ENCODE measurements around the gene NOM1.

Gene NOM1

DNA sequence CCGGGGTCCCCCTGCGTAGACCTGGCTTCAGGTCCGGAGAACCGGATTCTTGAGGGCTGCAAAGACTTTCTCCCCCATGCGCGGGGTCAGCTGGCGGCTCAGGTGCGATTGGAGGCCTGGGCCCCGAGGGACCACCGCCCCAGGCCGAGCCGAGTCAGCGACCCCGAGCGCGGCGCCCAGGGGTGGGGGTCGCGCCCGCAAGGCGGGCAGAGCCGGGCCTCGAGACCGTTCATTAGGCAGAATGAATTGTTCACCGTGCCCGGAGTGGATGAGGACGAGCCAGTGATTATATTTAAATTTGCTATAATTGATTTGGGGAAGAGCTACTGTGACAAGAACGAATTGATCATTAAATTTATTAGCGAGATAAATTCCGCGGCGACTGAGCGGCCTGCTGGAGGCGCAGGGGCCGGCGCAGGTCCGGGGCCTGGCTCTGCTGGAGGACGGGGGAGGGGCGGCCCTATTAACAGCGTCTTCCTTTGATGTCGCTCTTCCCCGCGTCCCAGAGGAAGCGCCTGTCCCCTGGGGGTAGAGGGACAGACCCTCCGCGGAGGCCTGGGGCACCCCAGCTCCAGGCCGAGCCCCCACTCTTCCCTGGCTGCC lies 53.4 kb downstream of the NOM1 start:
- DNase-seq (ENCODE audit: low read depth), result no peak
- TF ChIP-seq, protein P1, sequence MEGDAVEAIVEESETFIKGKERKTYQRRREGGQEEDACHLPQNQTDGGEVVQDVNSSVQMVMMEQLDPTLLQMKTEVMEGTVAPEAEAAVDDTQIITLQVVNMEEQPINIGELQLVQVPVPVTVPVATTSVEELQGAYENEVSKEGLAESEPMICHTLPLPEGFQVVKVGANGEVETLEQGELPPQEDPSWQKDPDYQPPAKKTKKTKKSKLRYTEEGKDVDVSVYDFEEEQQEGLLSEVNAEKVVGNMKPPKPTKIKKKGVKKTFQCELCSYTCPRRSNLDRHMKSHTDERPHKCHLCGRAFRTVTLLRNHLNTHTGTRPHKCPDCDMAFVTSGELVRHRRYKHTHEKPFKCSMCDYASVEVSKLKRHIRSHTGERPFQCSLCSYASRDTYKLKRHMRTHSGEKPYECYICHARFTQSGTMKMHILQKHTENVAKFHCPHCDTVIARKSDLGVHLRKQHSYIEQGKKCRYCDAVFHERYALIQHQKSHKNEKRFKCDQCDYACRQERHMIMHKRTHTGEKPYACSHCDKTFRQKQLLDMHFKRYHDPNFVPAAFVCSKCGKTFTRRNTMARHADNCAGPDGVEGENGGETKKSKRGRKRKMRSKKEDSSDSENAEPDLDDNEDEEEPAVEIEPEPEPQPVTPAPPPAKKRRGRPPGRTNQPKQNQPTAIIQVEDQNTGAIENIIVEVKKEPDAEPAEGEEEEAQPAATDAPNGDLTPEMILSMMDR (IDR thresholded peaks at IDR 0.05; ENCODE audit: low read depth, low read length), result no peak
- TF ChIP-seq, protein P2, sequence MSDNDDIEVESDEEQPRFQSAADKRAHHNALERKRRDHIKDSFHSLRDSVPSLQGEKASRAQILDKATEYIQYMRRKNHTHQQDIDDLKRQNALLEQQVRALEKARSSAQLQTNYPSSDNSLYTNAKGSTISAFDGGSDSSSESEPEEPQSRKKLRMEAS (IDR thresholded peaks at IDR 0.05; ENCODE audit: low read depth, low read length), result no peak
- TF ChIP-seq MYC (IDR thresholded peaks at IDR 0.05; ENCODE audit: low read depth, low read length), result no peak
- no peak for TF ChIP-seq POLR2A (IDR thresholded peaks at IDR 0.05; ENCODE audit: extremely low read depth, insufficient read length)
- no peak overlapping the region for H3K4me3 ChIP-seq (ENCODE audit: low read depth, low read length)

DNA sequence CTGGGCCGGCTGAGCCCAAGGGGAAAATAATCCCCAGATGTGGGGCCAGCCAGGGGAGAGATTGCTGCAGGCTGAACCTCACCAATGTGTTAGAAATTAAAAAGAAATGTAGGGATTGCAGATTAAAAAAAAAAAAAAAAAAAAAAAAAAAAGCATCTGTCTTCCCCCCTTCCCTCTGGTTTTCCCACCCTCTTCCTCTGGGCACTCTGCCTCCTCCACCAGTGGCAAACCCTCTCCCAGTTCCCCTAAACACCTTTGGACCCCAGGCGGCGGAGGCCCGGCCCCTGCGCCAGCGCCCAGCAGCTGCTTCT lies 53.9 kb downstream of the NOM1 start:
- TF ChIP-seq, protein P1 (IDR thresholded peaks at IDR 0.05; ENCODE audit: low read depth, low read length), result no peak
- TF ChIP-seq POLR2A (IDR thresholded peaks at IDR 0.05; ENCODE audit: extremely low read depth, insufficient read length) (no peak), MYC (IDR thresholded peaks at IDR 0.05; ENCODE audit: low read depth, low read length) (no peak)
- TF ChIP-seq, protein P2 (IDR thresholded peaks at IDR 0.05; ENCODE audit: low read depth, low read length), result no peak
- no peak overlapping the region for H3K4me3 ChIP-seq (ENCODE audit: low read depth, low read length)
- no peak for DNase-seq (ENCODE audit: low read depth)

DNA sequence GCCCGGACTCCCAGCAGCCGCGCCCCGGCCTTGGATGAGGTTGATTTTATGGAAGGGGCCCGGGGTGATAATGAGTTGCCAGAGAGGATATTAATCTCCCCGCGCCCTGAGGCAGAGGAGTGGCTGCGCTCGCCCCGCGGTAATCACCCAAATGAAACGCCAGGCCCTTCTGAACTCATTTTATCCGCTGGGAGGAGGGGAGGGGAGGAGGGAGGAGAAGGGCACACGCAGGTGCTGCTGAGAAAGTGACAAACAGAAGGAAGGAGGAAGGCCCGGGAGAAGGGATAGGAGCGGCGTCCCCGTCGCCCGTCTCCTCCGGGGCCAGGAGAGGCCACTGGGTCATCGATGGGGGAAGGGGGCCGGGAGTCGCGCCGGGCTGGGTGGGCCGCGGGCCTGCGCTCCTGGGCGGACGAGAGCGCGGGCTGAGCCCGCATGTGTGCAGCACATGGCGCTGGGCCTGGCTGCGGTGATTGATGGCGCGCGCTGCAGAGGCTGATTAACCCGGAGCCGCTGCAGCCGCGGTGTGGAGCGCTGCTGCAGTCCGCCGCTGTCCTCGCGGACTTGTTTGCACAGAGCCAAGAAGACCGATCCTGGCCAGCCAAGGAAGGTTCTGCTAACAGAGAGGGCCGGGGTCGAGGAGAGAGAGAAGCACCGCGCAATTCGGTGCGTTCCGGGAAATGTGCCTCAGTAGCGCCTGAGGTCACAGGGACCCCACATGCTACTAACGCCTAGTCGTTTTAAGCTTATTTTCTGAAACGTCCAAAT lies 54.4 kb downstream of the NOM1 start:
- DNase-seq (ENCODE audit: low read depth), result no peak
- no peak overlapping the region for H3K4me3 ChIP-seq (ENCODE audit: low read depth, low read length)

DNA sequence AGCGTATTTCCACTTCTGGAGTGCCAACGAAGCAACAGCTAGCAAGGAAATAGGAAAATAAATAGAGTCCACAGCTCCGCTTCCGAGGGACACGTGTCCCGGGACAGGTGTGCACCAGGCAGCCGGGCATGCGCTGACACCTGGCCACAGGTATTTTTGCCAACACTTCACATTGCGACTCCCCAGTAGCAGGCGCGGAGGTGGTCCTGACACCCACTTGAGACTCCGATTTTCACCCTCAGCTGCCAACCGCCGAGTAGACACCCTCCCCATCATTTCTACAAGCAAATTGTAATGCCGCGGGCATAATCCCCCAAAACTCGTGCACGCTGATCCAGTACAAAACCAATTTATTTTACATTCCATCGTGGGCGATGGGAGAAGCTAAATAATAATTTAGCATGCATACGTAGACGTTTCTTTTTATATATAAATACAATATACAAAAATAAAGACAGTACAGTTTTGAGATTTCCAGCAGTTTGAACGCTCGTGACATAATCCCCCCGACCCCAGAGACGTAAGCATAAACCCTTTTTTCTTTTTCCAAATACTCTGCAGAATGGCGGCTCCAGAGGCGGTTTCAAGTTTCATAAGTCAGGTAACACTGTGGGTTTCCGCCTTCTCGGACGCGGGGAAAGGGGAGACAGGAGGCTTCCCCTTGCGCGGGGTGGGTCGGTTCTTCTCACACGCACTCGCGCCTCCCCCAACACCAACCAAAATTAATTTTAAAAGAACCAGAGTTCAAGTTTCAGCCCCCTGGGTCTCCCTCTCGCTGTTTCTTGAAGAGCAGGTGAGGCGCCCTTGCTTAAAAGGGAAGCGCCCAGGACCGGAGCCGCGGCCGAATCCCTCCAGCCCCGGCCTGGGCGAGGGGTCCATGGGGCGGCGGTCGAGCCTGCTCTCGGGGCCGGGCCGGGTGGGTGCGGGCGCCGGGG lies 55.3 kb downstream of the NOM1 start:
- no peak overlapping the region for H3K4me3 ChIP-seq (ENCODE audit: low read depth, low read length)
- no peak for TF ChIP-seq MYC (IDR thresholded peaks at IDR 0.05; ENCODE audit: low read depth, low read length)
- TF ChIP-seq, protein P2 (IDR thresholded peaks at IDR 0.05; ENCODE audit: low read depth, low read length), result no peak
- TF ChIP-seq, protein P1 (IDR thresholded peaks at IDR 0.05; ENCODE audit: low read depth, low read length), result no peak
- TF ChIP-seq POLR2A (IDR thresholded peaks at IDR 0.05; ENCODE audit: extremely low read depth, insufficient read length), result no peak
- no peak for DNase-seq (ENCODE audit: low read depth)

More for the DNA sequence above, 54.4 kb downstream of the NOM1 start:
- TF ChIP-seq POLR2A (IDR thresholded peaks at IDR 0.05; ENCODE audit: extremely low read depth, insufficient read length) (no peak), MYC (IDR thresholded peaks at IDR 0.05; ENCODE audit: low read depth, low read length) (no peak)
- TF ChIP-seq, protein P2 (IDR thresholded peaks at IDR 0.05; ENCODE audit: low read depth, low read length), result no peak
- TF ChIP-seq, protein P1 (IDR thresholded peaks at IDR 0.05; ENCODE audit: low read depth, low read length), result no peak

DNA sequence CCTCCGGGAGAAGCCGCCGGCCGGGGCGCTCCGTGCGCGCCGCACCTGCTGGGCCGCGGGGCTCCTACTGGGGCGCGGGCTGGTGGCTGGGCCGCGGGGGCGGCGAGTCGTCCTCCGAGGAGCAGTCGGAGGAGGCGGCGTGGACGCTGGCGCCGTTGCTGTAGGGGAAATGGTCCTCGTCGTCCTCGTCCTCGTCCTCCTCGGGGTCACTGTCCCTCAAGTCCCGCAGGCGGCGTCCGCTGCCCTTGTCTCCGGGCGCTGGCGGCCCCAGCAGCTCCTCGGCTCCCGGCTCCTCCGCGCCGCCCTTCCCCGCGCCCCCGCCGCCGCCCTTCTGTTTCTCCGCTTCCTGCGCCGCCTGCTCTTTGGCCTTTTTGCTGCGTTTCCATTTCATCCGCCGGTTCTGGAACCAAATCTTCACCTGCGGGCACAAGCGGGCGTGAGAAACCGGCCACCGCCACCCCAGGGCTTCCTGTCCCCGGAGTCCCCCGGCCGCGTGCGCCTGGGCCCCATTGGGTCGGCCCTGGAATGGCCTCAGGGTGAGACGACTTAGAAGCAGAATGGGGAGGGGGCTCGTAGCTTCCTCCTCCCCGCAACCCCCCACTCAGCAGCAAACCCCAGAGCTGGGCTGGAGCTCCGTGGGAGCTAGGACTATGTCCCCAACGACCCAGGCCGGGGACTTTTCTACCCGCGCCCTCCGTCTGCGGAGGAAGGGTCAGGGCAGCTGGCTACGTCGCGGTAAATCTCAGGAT lies 56.1 kb downstream of the NOM1 start:
- no peak overlapping the region for H3K4me3 ChIP-seq (ENCODE audit: low read depth, low read length)
- DNase-seq (ENCODE audit: low read depth), result peak; percentile 30
- TF ChIP-seq MYC (IDR thresholded peaks at IDR 0.05; ENCODE audit: low read depth, low read length) (no peak), POLR2A (IDR thresholded peaks at IDR 0.05; ENCODE audit: extremely low read depth, insufficient read length) (no peak)
- TF ChIP-seq, protein P2 (IDR thresholded peaks at IDR 0.05; ENCODE audit: low read depth, low read length), result no peak
- TF ChIP-seq, protein P1 (IDR thresholded peaks at IDR 0.05; ENCODE audit: low read depth, low read length), result no peak

All from NB4 (cell line).